Measurements from ENCODE around the gene ENTREP3. TPM values are rescaled to one million over a fixed set of nuclear protein-coding genes. Genes with fewer than 3 reads are reported as not detected.

ENTREP3 gene
- total and polyA plus RNA-seq, 2 experiments from 2014 or later = 8.8 to 27.1 TPM

- Histone ChIP-seq H3K27me3 (no peaks in the 10 kb centered on the region), H3K9me2 (replicated peaks; ENCODE audit: insufficient read depth) (no peaks in the 10 kb centered on the region), H3K4me1 (ENCODE audit: insufficient read depth) (peaks cover 15% of the 10 kb centered on the region), H3K4me3 (peak overlapping the region; percentile 26), H4K20me1 (ENCODE audit: insufficient read depth, poor library complexity, severe bottlenecking) (no peaks in the 10 kb centered on the region), H3K9me3 (ENCODE audit: low read depth) (no peaks in the 10 kb centered on the region), H3K36me3 (replicated peaks; ENCODE audit: insufficient read depth, low read depth) (no peaks in the 10 kb centered on the region), H2AFZ (peak overlapping the region; percentile 80), H3K79me2 (peaks cover 11% of the 10 kb centered on the region), H3K4me2 (peak overlapping the region; percentile 84), H3K27ac (peak overlapping the region; percentile 75)
- peak; percentile 63 for TF ChIP-seq CTCF (IDR thresholded peaks at IDR 0.05; ENCODE audit: poor library complexity)
- TF ChIP-seq EZH2phosphoT487 (IDR thresholded peaks at IDR 0.05; ENCODE audit: low read depth, severe bottlenecking, unreplicated experiment) = no peak
- no peak for TF ChIP-seq EZH2 (IDR thresholded peaks at IDR 0.05; ENCODE audit: borderline replicate concordance)
- WGBS (ENCODE audit: low lambda C conversion rate, missing lambda C conversion rate) = 1% methylated on average over 51 of the region's 53 CpGs
- DNase-seq (ENCODE audit: low spot score) = peak; percentile 98
Observed at GRCh38 chr1:155244368-155245162, 10.7 kb downstream of the ENTREP3 start.

- Histone ChIP-seq H3K4me1 (ENCODE audit: insufficient read depth) (peaks cover 15% of the 10 kb centered on the region), H3K4me2 (peak overlapping the region; percentile 84), H3K27me3 (no peaks in the 10 kb centered on the region), H3K9me3 (ENCODE audit: low read depth) (no peaks in the 10 kb centered on the region), H3K9me2 (replicated peaks; ENCODE audit: insufficient read depth) (no peaks in the 10 kb centered on the region), H3K36me3 (replicated peaks; ENCODE audit: insufficient read depth, low read depth) (no peaks in the 10 kb centered on the region), H4K20me1 (ENCODE audit: insufficient read depth, poor library complexity, severe bottlenecking) (no peaks in the 10 kb centered on the region), H3K79me2 (peaks cover 11% of the 10 kb centered on the region), H3K4me3 (no peak overlapping the region), H2AFZ (no peak overlapping the region), H3K27ac (peak overlapping the region; percentile 75)
- WGBS (ENCODE audit: low lambda C conversion rate, missing lambda C conversion rate) = 38% methylated on average over 3 of the region's 3 CpGs
- DNase-seq (ENCODE audit: low spot score) = no peak
- TF ChIP-seq EZH2phosphoT487 (IDR thresholded peaks at IDR 0.05; ENCODE audit: low read depth, severe bottlenecking, unreplicated experiment) (no peak), EZH2 (IDR thresholded peaks at IDR 0.05; ENCODE audit: borderline replicate concordance) (no peak), CTCF (IDR thresholded peaks at IDR 0.05; ENCODE audit: poor library complexity) (no peak)
Observed at GRCh38 chr1:155242805-155243358, 12.4 kb downstream of the ENTREP3 start.

- no peak for TF ChIP-seq CTCF (IDR thresholded peaks at IDR 0.05; ENCODE audit: poor library complexity)
- TF ChIP-seq EZH2 (IDR thresholded peaks at IDR 0.05; ENCODE audit: borderline replicate concordance) = no peak
- Histone ChIP-seq H3K4me2 (no peak overlapping the region), H3K36me3 (replicated peaks; ENCODE audit: insufficient read depth, low read depth) (no peaks in the 10 kb centered on the region), H3K9me2 (replicated peaks; ENCODE audit: insufficient read depth) (no peaks in the 10 kb centered on the region), H3K27ac (no peak overlapping the region), H3K4me3 (no peak overlapping the region), H3K4me1 (ENCODE audit: insufficient read depth) (peaks cover 15% of the 10 kb centered on the region), H2AFZ (no peak overlapping the region), H3K79me2 (peaks cover 11% of the 10 kb centered on the region), H3K27me3 (no peaks in the 10 kb centered on the region), H4K20me1 (ENCODE audit: insufficient read depth, poor library complexity, severe bottlenecking) (no peaks in the 10 kb centered on the region), H3K9me3 (ENCODE audit: low read depth) (no peaks in the 10 kb centered on the region)
- 89% methylated on average over 4 of the region's 4 CpGs for WGBS (ENCODE audit: low lambda C conversion rate, missing lambda C conversion rate)
- DNase-seq (ENCODE audit: low spot score) = no peak
Observed at GRCh38 chr1:155241841-155242264, 13.4 kb downstream of the ENTREP3 start.
